IPS-NIHi7 (cell line): ENCODE measurements around the gene PCSK6.

Source experiments
- DNase-seq: peaks from one replicate; pipeline ENCODE4 v3.0.0; 2012; ENCODE audit warnings: mixed read lengths; ENCODE audit errors: extremely low spot score

Gene PCSK6

DNA sequence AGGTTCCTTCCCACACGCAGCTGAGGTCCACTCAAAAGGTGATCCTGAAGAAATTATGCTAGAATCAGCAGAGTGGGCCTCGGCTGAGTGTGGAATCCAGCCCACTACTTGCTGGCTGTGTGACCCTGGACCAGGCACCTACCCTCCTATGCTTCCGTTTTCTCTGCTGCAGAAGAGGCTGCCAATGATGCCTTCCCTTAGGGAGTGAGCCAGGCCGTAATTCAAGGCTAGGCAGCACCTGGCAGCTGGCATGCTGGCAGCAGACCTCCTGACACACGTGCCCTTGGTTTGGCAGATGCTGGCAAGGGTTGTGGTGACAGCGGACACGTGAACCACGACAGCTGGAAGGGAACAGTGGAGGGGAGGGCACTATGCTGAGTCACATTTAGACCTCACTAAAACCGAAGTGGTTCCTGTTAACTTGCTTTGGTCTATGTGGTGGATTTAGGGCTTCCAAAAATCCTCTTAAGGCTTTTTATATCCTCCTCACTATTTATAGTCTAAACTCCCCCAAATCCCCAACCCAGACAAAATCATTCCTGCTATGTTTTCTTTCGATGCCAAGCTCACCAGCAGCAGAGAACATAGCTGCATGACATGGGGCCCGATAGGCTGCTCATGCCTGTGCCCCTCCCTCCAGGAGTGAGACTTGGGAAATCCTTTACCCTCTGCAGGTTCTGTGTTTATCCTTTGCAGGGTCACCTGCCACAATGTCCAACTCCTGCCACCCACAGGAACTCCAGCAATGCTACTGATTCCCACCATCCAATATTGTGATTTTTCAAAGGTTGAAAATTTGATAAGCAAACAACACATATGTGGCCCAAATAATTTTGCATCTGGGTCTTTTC lies 10.6 kb upstream of the PCSK6 start:
- DNase-seq: no peak

DNA sequence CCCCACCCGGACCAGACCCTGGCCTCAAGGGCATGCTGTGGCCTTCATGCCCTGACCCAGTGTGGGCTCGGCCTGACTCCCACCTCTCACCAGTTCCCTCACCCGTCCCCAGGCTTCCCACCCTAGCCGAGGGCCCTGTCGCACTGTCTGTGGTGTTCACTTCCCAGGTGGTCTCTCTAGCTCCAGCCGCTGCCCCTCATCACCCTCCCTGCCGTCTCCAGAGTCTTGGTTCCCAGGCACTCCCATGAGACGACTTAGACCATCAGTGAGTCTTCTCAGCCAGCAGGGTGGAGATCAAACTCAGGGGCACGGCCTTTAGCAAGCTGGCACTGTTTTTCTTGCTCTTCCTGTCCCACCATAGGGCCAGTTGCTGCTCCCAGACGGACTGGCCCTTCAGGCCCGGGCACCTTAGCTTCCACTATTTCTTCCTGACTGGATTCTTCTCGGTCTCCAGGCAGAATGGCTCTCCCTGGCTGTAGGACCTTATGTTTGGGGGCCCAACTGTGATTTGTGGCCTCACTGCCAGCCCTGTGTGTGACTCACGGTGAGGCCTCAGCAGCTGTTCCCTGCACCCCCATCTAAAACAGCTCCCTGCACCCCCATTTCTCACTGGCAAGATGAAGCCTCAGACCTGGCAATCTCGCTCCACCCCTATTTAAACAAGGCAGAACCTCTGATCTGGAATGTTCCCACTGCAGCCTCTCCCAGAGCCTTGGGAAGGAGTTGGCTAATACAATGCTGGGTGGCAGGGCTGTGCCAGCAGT lies 9.4 kb upstream of the PCSK6 start:
- no peak for DNase-seq

DNA sequence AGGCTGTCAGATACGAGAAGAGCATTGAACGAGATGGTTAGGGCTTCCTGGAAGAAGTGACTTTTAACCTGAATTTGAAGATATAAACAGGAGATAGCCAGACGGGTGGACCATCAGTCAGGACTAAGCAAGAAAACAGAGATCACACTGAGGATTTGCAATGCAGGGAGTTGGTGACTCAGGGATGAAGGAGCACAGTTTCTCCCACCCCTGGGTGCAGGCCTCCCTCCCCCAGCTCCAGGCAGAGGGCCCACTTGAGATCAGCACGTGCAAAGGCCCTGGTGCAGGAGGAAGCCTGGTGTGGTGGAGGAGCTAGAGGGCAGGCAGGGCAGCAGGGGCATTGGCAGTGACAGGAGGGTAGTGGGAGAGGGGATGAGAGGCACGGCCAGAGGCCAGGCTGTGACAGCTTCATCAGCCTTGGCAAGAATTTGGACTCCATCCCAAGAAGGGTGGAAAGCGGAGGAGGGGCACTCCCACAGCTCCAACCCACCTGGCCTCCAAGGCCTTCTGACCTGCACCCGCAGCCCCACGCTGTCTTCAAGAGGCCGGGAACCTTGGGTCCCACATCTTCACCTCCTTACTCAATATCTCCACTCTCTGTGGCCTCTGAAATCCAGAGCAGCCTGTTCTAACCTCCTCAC lies 8.7 kb upstream of the PCSK6 start:
- DNase-seq: no peak

DNA sequence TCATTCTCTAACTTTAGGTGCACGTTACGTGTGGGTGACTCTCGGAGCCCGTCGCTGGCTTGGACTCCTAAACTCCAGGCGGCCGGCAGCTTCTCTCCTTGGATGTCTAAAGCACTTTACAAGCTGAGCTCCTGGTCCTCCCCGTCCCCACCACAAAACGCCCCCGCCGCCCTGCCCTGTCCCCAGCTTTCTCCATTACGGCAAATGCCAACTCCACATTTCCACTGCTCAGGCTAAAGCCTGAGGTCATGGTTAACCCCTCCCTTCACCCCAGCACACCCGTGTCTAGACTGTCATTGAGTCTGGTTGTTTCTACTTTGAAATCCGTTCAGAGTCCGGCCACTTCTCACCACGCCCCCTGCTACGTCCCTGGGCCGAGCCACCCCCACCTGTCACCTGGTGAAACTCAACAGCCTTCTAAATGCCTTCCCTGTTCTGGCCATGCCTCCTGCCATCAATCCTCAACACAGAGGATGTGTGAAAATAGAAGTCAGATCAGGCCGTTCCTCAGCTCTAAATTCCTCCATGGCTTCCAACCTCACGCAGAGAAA lies 8.1 kb upstream of the PCSK6 start:
- DNase-seq: no peak

DNA sequence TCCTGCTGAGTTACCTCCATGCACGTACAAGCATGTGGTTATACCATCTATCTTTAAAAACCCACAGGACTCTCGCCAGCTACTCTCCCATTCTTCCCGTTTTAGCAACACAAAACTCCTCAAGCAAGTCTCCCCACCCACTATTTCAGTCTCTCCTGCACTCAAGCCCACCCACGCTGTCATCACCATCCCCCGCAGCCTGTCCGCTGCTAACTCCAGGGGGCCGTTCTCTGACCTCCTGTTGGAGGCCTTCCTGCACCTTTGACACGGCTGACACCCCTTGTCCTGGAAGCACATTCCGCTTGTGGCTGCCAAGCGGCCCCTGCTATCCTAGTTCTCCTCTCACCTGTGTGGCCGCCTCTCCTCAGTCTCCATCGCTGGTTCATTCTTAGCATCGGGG lies 7.5 kb upstream of the PCSK6 start:
- DNase-seq: no peak

DNA sequence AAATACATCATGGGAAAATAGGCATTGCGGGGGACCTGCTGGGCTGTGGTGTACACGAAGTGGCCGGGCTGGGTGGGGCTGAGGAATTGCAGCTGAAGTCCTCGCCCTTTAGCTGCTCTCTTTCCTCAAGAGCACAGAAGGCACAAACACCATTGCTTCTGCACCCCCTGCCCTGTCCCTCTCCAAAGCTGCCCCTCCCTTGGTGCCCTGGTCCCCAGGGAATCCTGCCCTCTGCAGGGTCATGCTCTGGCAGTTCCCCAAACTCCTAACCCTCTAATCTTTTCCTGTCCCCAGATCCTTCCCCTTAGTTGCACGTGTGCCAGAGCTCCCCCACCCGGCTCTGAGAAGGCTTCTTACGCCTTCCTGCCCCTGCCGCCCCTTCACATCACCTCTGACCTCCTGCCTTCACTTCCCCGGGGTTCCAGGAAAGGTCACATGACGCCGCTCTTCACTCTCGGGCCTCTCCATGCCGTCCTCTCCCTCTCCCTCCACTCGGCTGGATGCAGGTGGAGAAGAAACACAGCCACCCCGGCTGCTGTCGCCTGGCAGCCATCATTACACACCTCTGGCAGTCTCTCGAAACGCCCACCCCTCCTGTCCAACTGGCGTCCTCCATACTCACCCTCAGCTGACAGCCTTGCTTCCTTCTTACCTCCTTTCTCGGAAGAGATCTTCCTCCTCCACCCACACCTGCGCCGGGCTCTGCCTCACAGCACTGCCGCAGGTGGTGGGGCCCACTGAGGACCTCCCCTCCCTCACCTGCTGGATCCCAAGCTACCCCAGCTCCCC lies 6.9 kb upstream of the PCSK6 start:
- DNase-seq: no peak

DNA sequence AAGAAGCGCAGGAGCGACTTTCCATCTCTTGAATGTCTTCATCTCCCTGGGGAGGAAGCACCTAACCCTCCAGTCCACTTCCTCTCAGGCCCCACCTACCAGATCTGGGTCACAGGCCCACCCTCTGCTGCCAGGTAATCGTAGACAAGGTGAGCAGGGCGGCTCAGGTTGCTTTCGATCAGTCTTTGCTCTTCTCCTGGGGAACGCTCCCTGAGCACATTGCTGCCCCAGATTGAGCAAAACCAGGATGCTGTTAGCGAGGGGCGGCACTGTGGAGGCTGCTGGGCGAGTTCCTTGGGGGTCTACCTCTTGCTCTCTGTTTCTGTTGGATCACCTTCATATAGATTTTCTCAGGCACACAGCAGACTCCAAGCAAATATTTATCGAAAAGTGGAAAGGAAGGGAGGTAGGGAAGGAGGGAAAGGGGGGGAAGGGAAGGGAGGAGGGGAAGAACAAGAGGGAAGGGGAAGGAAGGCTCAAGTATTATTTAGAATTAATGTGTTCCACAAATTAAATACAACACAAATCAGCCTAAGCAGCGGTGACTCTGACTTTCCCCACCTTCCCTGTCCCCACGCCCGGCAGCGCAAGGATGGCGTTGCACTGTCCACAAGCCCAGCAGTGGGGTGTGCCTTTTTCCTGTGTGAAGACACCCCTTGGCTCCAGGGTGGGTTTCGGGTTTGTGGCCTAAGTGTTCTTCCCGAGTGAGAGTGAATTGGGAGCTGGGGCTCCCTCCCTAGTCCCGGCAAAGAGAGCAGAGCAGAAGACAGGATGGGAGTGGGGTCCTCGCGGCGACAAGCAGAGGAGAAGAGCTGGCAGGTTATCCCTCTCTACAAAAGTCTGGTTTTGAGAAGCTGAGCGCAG lies 6.1 kb upstream of the PCSK6 start:
- no peak for DNase-seq

DNA sequence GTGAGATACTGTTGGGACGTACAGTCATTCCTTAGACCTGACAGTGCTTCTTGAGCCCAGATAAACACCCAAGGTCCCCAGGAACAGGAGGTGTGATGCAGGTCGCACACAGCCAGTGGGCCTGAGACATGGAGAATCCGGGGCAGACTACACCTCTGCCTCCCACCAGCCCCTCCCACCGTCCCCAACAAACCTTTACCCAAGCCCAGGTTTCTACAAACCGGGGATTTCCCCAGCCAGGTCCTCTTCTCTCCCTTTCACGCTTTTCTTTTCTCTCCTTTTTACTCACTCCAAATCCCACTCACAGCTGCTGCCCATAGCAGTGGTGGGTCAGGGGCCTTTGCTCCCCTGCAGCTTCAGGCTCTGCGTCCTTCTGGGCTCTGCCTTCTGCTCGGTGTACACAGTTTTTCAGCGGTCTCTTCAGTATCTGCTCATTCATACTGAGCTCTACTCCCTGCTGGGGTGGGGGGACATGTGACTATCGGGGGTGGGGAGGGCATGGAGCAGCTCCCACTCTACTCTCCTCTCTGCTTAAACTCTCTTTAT lies 4.8 kb upstream of the PCSK6 start:
- DNase-seq: no peak

DNA sequence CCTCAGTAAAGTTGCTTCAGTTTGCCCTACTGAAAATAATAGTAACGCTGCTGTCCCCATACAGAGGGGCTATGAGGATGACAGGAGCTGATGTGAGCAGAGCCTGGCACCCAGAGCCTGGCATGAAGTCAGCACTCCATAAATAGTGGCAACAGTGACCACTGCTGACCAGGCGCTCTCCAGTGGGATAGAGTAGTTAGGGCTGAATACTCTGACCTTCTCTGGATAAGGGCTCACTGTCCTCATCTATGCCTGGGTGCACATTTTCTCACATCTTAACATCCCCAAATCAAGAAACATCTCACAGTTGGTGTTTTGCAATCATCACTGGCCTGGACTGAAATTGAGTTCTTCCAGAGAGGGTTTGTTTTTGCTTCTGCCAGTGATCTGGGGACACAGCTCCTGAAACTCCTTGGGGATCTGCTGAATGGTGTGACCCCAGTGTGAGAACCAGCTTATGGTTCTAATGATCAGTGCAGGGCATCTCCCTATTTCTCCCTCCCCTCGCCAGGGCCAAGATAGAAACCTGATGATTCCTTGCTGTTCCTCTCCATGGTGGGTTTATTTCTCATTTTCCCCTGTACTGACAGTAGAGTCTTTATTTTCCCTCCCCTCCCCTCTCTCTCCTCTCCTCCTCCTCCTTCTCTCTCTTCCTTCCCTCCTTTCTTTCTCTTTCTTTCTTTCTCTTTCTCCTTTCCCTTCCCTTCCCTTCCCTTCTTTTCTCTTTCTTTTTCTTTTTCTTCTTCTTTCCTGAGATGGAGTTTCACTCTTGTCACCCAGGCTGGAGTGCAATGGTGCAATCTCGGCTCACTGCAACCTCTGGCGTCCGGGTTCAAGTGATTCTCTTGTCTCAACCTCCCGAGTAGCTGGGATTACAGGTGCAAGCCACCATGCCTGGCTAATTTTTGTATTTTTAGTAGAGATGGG lies 3.5 kb upstream of the PCSK6 start:
- DNase-seq: no peak

DNA sequence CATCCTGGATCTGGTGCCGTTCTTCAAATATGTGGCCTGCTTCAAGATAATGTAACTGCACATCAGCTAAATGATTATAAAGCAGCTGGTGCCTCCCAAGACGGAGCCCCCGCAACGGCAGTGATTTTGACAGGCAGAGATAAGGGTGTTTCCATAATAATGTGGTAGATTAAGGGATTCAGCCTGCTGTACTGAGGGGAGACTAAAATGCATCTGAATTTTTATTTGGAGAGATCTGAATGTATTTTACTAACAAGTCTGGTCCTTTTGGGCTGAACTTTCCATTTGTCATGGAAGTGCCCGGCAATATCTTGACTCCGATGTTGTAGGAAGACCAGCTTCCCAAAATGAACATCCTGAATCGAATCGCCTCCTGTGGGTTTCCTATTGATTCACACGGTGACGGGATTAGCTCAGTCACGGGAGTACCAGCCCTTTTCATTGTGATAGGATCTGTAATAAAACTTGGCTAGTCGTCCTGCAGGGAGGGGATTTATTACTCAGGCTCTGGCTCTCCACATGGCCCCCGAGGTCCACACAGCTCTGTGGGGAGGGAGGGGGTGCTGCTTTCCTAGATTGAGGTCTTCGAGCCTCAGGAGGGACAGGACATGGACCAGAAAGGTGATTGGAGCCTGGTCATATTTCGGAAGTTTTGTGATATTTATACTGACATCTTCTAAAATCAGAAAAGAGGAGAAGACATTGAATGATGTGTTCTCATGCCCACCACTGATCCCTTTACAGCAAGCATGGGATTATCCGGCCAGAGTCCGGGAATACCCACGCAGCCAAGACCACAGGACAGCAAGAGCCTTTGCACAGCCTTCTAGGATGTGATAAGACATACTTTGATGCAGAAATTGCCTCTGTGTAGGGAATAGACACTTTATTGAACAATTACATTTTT lies 2.5 kb upstream of the PCSK6 start:
- no peak for DNase-seq

DNA sequence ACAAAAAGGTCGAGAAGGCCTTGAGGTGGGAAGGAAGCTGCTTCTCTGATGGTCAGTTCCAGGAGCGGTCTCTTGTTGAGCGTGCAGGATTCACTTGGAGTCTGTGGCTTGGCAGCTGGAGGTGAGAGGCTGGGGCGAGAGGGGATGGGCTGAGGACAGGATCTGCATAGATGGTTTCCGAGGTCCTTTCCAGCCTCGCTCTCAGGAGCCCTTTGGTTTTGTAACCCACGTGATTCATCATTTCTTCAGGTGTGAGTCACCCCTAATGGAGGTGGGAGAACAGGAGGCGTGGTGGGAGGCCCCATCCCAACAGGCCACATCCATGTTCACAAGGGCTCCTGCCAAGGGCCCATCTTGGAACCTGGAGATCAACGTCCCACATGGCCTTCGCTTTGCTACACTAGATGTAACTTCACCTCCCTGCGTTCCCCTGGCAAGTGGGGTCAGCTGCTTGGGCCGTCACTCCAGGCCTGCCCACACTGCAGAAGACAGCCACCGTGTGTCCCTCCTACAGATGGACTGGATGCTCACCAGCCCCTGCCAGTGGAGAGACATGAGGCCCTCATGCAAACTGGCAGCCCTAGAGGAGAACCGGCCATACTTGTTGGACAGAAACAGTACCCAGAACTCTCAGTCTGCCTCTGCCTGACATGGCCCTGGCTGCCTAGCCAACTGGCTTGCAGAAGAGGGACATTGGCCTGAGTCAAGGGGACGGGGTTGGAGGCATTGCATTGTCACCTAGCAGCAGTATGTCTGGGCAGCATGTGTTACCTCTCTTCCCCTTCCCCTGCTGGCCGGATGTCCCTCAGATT lies 1.6 kb upstream of the PCSK6 start:
- no peak for DNase-seq

DNA sequence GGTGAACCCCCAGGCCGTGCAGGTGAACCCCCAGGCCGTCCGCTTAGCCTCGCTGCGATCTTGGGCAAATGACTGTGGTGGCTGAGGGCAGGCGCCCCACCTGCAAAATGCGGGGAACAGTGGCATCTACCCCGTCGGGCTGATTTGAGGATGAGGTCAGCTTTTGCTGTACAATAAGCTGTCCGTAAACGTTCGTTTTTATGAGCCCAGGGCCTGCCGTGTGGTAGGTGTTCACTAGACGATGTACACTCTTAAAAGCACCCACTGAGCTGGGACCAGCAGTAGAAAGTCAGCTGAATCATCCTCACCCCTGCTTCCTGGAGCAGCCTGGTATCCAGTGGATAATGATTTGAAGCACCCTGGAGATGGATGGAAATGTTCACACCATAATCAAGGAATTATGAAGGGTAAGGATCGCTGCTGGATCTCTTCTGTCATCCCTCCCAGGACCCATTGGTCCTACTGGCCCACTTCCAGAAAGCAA lies 943 bp upstream of the PCSK6 start:
- no peak for DNase-seq

DNA sequence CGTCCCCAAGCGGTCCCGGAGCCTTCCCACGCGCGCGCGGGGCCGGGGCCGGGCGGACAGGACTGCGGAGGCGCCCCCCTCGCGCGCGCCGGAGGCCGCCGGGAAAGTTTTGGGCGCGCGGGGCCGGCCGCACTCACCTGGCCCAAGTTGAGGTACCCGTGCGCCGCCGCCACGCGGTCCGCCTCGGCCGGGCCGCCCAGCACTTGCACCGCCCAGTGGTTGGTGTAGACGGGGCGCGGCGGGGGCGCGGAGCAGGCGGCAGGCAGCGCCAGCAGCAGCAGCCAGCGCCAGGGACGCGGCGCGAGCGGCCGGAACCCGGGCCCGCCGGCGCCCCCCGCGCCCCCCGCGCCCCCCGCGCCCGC lies 289 bp downstream of the PCSK6 start:
- peak; percentile 75 for DNase-seq

DNA sequence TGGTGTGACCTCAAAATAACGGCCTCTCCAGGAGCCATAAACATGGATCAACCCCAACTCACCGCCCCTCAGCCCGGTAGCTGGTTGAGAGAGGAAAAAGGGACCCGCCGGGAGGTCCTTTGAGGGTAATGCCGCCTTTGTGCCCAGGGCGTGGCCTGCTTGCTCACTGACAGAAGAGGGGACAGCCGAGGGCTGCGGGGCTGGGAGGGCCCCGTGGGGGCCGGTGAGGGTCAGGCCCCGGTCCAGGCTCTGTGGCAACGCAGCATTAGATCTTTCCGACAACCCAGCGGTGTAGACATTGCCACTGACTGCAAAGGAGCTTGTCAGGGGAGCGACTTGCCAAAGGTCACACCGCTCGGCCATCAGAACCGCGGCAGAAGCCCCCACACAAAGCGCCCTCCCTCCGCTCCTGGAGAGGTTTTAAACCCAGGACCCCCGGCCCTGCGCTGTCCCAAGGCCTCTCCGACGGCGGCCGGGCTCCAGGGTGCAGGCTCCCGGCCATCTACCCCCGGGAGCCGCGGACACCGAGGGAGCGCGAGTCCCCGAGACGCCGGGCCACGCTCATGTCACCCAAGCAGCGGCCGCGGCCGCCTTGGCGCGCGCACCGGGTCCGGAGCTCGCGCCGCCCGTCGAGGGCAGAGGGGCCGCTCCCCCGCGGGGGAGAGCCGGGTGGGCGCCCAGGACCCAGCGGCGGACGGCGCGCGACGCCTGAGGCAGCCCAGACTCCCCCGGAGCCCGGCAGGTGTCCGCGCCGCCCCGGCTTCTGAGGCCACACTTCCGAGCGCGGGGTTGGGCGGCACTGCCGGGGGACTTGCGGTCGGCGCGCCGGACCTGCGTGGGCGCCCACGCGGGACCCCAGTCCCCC lies 975 bp downstream of the PCSK6 start:
- no peak for DNase-seq

DNA sequence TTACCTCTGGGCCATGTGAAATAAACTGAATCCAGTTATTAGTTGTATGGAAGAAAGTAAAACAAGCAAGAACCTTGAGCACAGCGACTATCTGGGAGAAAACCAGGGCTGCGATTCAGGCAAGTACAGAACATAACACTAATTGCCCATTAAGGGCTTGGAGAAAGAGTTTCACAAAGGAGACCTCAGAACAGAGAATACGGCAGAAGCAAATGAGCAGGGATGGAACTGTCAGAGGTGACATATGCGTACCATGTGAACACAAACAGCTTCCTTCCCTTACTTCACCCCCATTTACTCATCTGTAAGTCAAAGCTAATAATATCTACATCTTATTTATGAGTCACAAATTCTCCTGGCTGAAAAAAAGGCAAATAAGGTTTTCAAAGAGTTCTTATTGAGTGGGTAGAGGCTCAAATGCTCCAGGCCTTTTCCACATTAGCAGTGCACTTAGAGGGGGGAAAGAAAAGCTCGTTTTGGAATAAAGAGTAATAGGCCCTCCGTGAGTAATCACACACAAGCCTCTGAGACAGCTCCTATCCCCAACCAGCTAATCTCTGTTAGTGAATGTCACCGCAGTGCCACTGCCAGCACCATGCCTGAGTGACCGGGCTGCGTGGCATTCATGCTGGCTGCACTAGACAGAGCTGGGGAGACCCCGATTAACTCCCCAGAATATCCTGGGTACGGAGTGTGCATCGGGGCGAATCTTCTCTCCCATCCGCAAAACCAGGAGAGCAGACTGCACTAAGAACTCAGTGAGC lies 2.6 kb downstream of the PCSK6 start:
- no peak for DNase-seq
